Vagina (tissue), 2 donors: ENCODE results near the gene TENM4.

Source experiments
- POLR2A ChIP-seq, 2 donors: fragments of 450-650 bp; IDR thresholded peaks; one replicate each; pipeline ENCODE4 v1.6.1; 2017; ENCODE audit warnings: antibody characterized with exemption in 2 of 2, mild to moderate bottlenecking in 2 of 2, moderate library complexity in 2 of 2
- TF ChIP-seq, protein P1 (sequence below), 3 experiments: fragments of 450-650 bp in 2 of 3; fragments of 200-600 bp in 1 of 3; sonication (generic) in 1 of 3; IDR thresholded peaks; one replicate each; pipeline ENCODE4 v1.5.1; 2017 to 2019; ENCODE audit warnings: antibody characterized with exemption in 3 of 3, mild to moderate bottlenecking in 2 of 3, moderate library complexity in 2 of 3

DNA sequence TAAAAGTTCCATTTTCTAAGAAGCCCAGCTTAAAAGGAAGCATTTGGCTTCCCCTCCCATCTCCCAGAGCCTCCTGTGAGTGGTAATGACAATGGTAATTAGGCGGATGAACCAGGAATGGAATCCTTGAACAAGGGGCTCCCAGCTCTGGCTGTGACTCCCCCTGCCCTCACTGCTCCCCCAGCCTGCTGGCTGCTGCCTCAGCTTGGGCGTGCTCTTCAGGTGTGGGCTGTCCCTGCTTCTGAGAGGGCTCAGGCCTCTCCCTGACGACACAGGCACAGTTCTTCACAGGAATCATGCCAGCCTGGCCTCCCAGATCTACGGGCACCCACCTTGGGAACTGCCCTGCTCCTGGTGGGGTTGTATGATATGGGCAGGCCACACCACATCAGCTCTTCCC, 784.5 kb downstream of the TENM4 start:
- TF ChIP-seq POLR2A (IDR thresholded peaks at IDR 0.05): no peak
- TF ChIP-seq, protein P1, sequence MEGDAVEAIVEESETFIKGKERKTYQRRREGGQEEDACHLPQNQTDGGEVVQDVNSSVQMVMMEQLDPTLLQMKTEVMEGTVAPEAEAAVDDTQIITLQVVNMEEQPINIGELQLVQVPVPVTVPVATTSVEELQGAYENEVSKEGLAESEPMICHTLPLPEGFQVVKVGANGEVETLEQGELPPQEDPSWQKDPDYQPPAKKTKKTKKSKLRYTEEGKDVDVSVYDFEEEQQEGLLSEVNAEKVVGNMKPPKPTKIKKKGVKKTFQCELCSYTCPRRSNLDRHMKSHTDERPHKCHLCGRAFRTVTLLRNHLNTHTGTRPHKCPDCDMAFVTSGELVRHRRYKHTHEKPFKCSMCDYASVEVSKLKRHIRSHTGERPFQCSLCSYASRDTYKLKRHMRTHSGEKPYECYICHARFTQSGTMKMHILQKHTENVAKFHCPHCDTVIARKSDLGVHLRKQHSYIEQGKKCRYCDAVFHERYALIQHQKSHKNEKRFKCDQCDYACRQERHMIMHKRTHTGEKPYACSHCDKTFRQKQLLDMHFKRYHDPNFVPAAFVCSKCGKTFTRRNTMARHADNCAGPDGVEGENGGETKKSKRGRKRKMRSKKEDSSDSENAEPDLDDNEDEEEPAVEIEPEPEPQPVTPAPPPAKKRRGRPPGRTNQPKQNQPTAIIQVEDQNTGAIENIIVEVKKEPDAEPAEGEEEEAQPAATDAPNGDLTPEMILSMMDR (IDR thresholded peaks at IDR 0.05): no peak
